Mesendoderm (in vitro differentiated cells): ENCODE measurements around the gene SCAI.

ENCODE experiments used
- DNase-seq: peaks from one replicate; pipeline ENCODE4 v3.0.0; 2013
- H2AK5ac ChIP-seq: 2 replicates; pipeline ENCODE4 v1.6.1; 2013; ENCODE audit warnings: low read length, inconsistent platforms
- H2BK120ac ChIP-seq: 2 replicates; pipeline ENCODE4 v1.6.1; 2013; ENCODE audit warnings: low read depth, mild to moderate bottlenecking, low read length, moderate library complexity, mixed read lengths
- H2BK15ac ChIP-seq: replicated peaks from 2 replicates; pipeline ENCODE4 v1.6.1; 2013; ENCODE audit warnings: low read depth, mild to moderate bottlenecking, moderate library complexity
- H2BK5ac ChIP-seq: 2 replicates; pipeline ENCODE4 v1.6.1; 2013; ENCODE audit warnings: low read length, inconsistent platforms
- H3K18ac ChIP-seq: 2 replicates; pipeline ENCODE4 v1.6.1; 2013; ENCODE audit warnings: mild to moderate bottlenecking, low read length, mixed read lengths
- H3K23ac ChIP-seq: one replicate; pipeline ENCODE4 v1.6.1; 2013; ENCODE audit warnings: low read length
- H3K27ac ChIP-seq: 2 replicates; pipeline ENCODE4 v1.5.1; 2013; ENCODE audit warnings: low read depth, mild to moderate bottlenecking, inconsistent platforms, low read length, moderate library complexity
- H3K27me3 ChIP-seq: 2 replicates; pipeline ENCODE4 v1.6.1; 2013; ENCODE audit warnings: low read length, control low read depth, mild to moderate bottlenecking, inconsistent platforms; ENCODE audit not compliant: insufficient read depth, poor library complexity
- H3K36me3 ChIP-seq: 2 replicates; pipeline ENCODE4 v1.6.1; 2013; ENCODE audit warnings: low read length, inconsistent platforms; ENCODE audit not compliant: control insufficient read depth, insufficient read depth
- H3K4ac ChIP-seq: one replicate; pipeline ENCODE4 v1.6.1; 2013; ENCODE audit warnings: low read depth, mild to moderate bottlenecking, low read length, moderate library complexity
- H3K4me1 ChIP-seq: 2 replicates; pipeline ENCODE4 v1.6.1; 2013; ENCODE audit warnings: low read depth, low read length, inconsistent platforms; ENCODE audit not compliant: control insufficient read depth
- H3K4me2 ChIP-seq: 2 replicates; pipeline ENCODE4 v1.6.1; 2013; ENCODE audit warnings: low read length
- H3K4me3 ChIP-seq: 2 replicates; pipeline ENCODE4 v1.5.1; 2013; ENCODE audit warnings: mild to moderate bottlenecking, low read length
- H3K56ac ChIP-seq: one replicate; pipeline ENCODE4 v1.6.1; 2013; ENCODE audit warnings: low read length
- H3K79me1 ChIP-seq: 2 replicates; pipeline ENCODE4 v1.6.1; 2013; ENCODE audit warnings: low read length, inconsistent platforms
- H3K79me2 ChIP-seq: 2 replicates; pipeline ENCODE4 v1.6.1; 2013; ENCODE audit warnings: mild to moderate bottlenecking, low read length; ENCODE audit not compliant: control insufficient read depth, insufficient read depth
- H3K9ac ChIP-seq: 2 replicates; pipeline ENCODE4 v1.6.1; 2013; ENCODE audit warnings: low read length, inconsistent platforms
- H4K5ac ChIP-seq: one replicate; pipeline ENCODE4 v1.6.1; 2013; ENCODE audit warnings: low read length
- H4K8ac ChIP-seq: one replicate; pipeline ENCODE4 v1.6.1; 2013; ENCODE audit warnings: low read depth, mild to moderate bottlenecking, control low read depth, low read length, moderate library complexity
- WGBS: extraction: QIAGEN DNeasy Blood & Tissue Kit; methylation state at CpG from one replicate; pipeline ENCODE4 v1.1.7; 2013; ENCODE audit warnings: low lambda C conversion rate, missing lambda C conversion rate; ENCODE audit not compliant: insufficient coverage; ENCODE audit errors: extremely low coverage; 5-methylcytosine and 5-hydroxymethylcytosine counted together

The SCAI gene

DNA sequence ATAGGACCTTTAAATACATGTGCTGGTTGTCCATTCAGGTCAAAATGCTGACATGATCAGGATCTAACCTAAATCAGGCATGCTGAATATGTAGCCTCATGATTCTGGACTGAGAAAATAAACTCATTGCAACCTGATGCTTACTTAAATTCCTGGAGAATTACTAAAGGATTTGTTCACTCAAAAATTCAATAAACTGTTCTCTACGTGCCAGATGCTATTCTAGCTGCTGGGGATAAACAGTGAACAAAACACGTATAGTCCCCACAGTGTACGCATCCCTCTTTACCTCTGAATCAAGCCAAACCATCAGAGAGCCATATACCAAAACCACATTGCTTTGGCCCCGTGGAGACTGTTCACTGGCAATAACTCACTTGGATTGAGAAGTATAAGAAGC is 6.1 kb downstream of the SCAI start:
- peaks cover 6% of the 10 kb centered on the region for H3K79me2 ChIP-seq
- no peak for DNase-seq
- H3K27ac ChIP-seq, result no peak overlapping the region
- H3K23ac ChIP-seq, result no peak overlapping the region
- H3K4me3 ChIP-seq, result no peak overlapping the region
- peaks cover 1% of the 10 kb centered on the region for H3K79me1 ChIP-seq
- no peak overlapping the region for H2AK5ac ChIP-seq
- WGBS, result no CpG with 5 or more reads among the region's 4 CpGs
- H3K4me1 ChIP-seq, result no peaks in the 10 kb centered on the region
- no peak overlapping the region for H3K18ac ChIP-seq
- H2BK5ac ChIP-seq, result no peak overlapping the region
- H3K56ac ChIP-seq, result no peak overlapping the region
- no peak overlapping the region for H4K8ac ChIP-seq
- H3K4me2 ChIP-seq, result no peak overlapping the region
- no peak overlapping the region for H2BK15ac ChIP-seq
- H3K9ac ChIP-seq, result no peak overlapping the region
- no peaks in the 10 kb centered on the region for H3K36me3 ChIP-seq
- no peaks in the 10 kb centered on the region for H3K27me3 ChIP-seq
- no peak overlapping the region for H4K5ac ChIP-seq
- H2BK120ac ChIP-seq, result no peak overlapping the region
- H3K4ac ChIP-seq, result no peak overlapping the region

DNA sequence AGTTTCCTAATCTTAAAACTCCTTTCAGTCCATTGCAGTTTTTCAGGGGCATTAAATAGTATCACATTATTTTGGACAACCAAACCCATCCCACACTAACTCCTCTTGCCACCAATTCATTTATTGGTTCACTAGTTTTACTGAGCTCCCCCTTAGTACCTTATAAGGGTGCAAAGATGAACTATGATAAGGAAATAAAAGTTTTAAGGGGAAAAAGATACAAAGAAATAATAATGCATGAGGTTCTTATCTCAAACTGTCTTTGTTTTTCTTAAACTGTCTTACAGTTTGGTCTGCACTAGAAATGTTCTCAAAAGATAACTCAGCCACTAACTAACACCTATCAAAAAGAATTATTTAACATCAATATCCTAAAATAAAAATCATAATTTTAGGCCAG is 8.4 kb downstream of the SCAI start:
- Histone ChIP-seq H3K36me3 (no peaks in the 10 kb centered on the region), H3K27ac (no peak overlapping the region), H2AK5ac (no peak overlapping the region), H2BK5ac (no peak overlapping the region), H2BK120ac (no peak overlapping the region), H3K4me1 (no peaks in the 10 kb centered on the region), H3K79me1 (peaks cover 1% of the 10 kb centered on the region), H3K9ac (no peak overlapping the region), H3K27me3 (no peaks in the 10 kb centered on the region), H3K4me2 (no peak overlapping the region), H3K56ac (no peak overlapping the region), H4K8ac (no peak overlapping the region), H3K4me3 (no peak overlapping the region), H3K4ac (no peak overlapping the region), H3K23ac (no peak overlapping the region), H3K18ac (no peak overlapping the region), H2BK15ac (no peak overlapping the region), H4K5ac (no peak overlapping the region), H3K79me2 (peaks cover 6% of the 10 kb centered on the region)
- DNase-seq, result no peak

DNA sequence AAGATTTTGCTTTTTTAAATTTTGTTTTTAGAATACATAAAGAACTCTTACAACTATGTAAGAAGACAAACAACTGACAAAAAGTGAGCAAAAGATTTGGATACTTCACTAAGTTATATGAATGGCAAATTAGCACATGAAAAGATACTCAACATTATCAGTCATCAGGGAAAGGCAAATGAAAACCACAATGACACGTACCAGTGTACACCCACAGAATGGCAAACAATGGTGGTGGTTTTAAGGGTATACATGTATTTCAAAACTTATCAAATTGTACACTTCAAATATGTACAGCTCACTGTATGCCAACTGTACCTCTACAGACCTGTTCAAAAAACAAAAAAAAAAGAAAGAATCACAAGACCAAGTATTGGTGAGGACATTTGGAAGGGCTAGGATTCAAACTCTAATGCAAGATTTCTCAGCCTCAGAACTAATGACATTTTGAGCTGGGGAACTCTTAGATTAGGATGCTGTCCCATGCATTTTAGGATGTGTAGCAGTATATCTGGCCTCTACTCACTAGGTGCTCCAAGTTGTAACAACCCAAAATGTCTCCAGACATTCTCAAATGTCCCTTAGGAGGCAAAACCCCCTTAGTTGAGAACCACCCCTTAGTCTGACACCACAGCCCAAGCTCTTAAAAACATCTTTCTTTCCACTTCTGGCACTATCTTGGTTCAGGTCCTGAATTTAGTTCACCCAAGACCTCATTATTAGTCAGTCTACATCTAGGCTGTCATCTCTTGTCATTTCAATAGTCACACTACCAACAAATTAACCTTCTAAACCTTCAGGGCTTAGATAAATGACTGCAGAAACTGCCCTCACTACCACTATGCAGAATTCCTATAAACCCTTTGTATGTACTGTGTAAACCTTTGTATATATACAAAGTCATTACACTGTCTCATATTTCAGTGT is 9.7 kb downstream of the SCAI start:
- peaks cover 6% of the 10 kb centered on the region for H3K79me2 ChIP-seq
- no CpG with 5 or more reads among the region's 1 CpG for WGBS
- H4K5ac ChIP-seq, result no peak overlapping the region
- H3K18ac ChIP-seq, result no peak overlapping the region
- H3K27ac ChIP-seq, result no peak overlapping the region
- no peak overlapping the region for H3K4ac ChIP-seq
- H3K4me1 ChIP-seq, result no peaks in the 10 kb centered on the region
- no peak overlapping the region for H2BK5ac ChIP-seq
- no peaks in the 10 kb centered on the region for H3K27me3 ChIP-seq
- H2AK5ac ChIP-seq, result no peak overlapping the region
- H3K79me1 ChIP-seq, result peaks cover 1% of the 10 kb centered on the region
- H2BK120ac ChIP-seq, result no peak overlapping the region
- H2BK15ac ChIP-seq, result no peak overlapping the region
- no peak overlapping the region for H3K9ac ChIP-seq
- no peaks in the 10 kb centered on the region for H3K36me3 ChIP-seq
- no peak overlapping the region for H3K4me2 ChIP-seq
- no peak overlapping the region for H4K8ac ChIP-seq
- H3K56ac ChIP-seq, result no peak overlapping the region
- no peak overlapping the region for H3K4me3 ChIP-seq
- H3K23ac ChIP-seq, result no peak overlapping the region
- DNase-seq, result no peak

DNA sequence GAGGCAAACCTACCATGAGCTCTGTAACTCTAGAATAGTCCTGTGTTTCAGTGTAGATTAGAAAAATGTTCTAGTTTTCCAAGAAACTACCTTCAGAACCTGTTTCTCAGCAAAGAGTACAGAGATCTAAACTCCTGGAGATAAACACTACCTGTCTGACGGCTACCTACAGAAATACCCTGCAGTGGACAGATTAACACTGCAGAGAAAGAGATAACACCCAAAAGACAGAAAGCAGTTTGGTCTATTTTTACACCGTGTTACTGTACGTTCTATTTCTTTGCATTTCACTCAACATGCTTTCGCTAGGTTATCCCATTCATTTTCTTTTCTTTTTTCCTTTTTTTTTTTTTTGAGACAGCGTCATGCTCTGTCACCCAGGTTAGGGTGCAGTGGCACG is 11.6 kb downstream of the SCAI start:
- no peak for DNase-seq
- WGBS, result no CpG with 5 or more reads among the region's 6 CpGs
- H2BK15ac ChIP-seq, result no peak overlapping the region
- H4K5ac ChIP-seq, result no peak overlapping the region
- H3K4me3 ChIP-seq, result no peak overlapping the region
- H4K8ac ChIP-seq, result no peak overlapping the region
- H3K79me1 ChIP-seq, result peaks cover 1% of the 10 kb centered on the region
- H3K79me2 ChIP-seq, result peaks cover 4% of the 10 kb centered on the region
- H2BK120ac ChIP-seq, result no peak overlapping the region
- H3K18ac ChIP-seq, result no peak overlapping the region
- no peak overlapping the region for H3K23ac ChIP-seq
- no peaks in the 10 kb centered on the region for H3K4me1 ChIP-seq
- H2BK5ac ChIP-seq, result no peak overlapping the region
- no peaks in the 10 kb centered on the region for H3K27me3 ChIP-seq
- H3K56ac ChIP-seq, result no peak overlapping the region
- no peaks in the 10 kb centered on the region for H3K36me3 ChIP-seq
- no peak overlapping the region for H3K27ac ChIP-seq
- no peak overlapping the region for H3K4me2 ChIP-seq
- no peak overlapping the region for H3K4ac ChIP-seq
- H3K9ac ChIP-seq, result no peak overlapping the region
- H2AK5ac ChIP-seq, result no peak overlapping the region

DNA sequence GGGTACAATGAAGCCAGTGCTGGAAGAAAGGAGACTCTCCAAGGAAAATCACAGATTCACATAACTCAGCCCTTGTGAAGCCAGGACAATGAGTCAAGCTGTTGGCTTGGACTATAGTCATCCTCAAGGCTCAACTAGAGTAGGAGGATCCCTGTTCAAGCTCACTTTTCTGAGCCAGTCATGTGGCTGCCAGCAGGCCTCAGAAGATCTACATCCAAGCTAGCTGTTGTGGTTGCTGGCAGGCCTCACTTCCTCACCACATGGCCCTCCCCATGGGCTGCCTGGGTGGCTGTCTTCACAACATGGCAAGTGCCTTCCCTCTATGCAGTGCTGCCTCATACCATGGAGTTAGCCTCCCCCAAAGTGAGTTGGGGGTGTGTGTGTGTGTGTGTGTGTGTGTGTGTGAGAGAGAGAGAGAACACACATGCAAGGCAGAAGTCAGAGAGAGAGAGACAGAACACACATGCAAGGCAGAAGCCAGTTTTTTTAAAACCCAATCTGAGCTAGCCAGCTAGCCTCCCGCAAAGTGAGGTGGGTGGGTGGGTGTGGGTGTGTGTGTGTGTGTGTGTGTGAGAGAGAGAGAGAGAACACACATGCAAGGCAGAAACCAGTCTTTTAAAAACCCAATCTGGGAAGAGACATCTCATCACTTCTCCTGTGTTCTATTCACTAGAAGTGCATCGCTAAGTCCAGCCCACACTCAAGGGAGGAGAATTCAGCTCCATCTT is 17.1 kb downstream of the SCAI start:
- Histone ChIP-seq H3K4me2 (no peak overlapping the region), H2AK5ac (no peak overlapping the region), H3K36me3 (no peaks in the 10 kb centered on the region), H3K9ac (no peak overlapping the region), H3K56ac (no peak overlapping the region), H2BK120ac (no peak overlapping the region), H2BK15ac (no peak overlapping the region), H4K5ac (no peak overlapping the region), H3K4me3 (no peak overlapping the region), H3K79me2 (no peaks in the 10 kb centered on the region), H3K27ac (no peak overlapping the region), H3K27me3 (no peaks in the 10 kb centered on the region), H4K8ac (no peak overlapping the region), H2BK5ac (no peak overlapping the region), H3K18ac (no peak overlapping the region), H3K23ac (no peak overlapping the region), H3K79me1 (no peaks in the 10 kb centered on the region), H3K4me1 (no peaks in the 10 kb centered on the region), H3K4ac (no peak overlapping the region)
- peak; percentile 22 for DNase-seq
- no CpG with 5 or more reads among the region's 2 CpGs for WGBS
